Endometrial microvascular endothelial cells (primary cell): Measurements from ENCODE around the gene RPL26. TPM values are rescaled to one million over a fixed set of nuclear protein-coding genes. Genes with fewer than 3 reads are reported as not detected.
"Not testable (repeated sequence)": the region's sequence is repeated elsewhere in the genome, so short reads cannot be mapped to it uniquely, and the experiment has no call there.

ENCODE experiments used
- in situ Hi-C: cut with HindIII; loops from 2 replicates; pipeline ENCODE4 v1.10.0; 2017; ENCODE audit warnings: low sequenced_read_pairs, low pct_unique_long_range_greater_than_20kb; ENCODE audit errors: inconsistent ontology term
- total RNA-seq: library from RNA; depleted of rRNA; stranded (reverse); fragments of >200 nt; gene quantifications from one replicate; pipeline ENCODE4 v1.2.3, GENCODE V29; 2015; ENCODE audit errors: inconsistent ontology term

Gene RPL26
- total RNA-seq, 1 donor from 2014 or later: 3,476 TPM

- in situ Hi-C loops: no loop called here
These were observed 18.1 kb upstream of the RPL26 start for GRCh38 chr17:8401107-8401506.

- in situ Hi-C loops: no loop called here
These were observed 16.0 kb upstream of the RPL26 start for GRCh38 chr17:8398980-8399379.

DNA sequence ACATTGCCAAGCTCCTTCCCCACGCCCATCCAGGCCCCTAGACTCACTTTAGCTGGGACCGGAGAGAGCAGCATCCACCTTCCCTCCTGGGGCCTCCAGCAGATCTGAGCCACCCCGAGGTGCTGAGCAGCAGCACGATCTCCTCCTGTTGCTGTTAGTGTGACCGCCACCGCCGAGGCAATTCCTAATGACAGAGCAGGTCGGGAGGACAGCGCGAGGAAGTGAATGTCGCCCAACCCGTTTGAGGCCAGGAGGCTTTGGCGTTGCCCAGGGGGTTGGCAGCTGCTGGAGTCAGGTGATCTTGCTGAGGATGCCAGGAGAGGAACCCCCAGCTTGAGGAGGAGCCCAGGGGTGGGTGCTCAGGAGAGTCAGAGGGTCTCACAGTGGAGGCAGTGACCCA is 14.6 kb upstream of the RPL26 start, which contains the start of gene RNF222:
Gene RNF222, minus strand, starts transcription at position 192 of the 400 bp plus-strand sequence. CDS start 4,366 bp downstream, outside the sequence.
- in situ Hi-C loops: no loop called here

DNA sequence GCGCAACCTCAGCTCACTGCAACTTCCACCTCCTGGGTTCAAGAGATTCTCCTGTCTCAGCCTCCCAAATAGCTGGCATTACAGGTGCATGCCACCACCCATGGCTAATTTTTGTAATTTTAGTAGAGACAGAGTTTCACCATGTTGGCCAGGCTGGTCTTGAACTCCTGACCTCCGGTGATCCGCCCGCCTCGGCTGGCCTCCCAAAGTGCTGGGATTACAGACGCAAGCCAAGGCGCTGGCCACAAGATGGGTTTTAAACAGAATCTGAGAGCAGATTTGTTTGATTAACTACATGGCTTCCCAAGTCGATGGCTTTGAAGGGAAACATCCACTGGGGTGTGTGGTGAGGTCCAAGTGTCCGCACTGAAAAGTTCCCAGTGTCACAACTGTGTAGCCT is 11.5 kb upstream of the RPL26 start:
- in situ Hi-C loops: not testable (repeated sequence)

DNA sequence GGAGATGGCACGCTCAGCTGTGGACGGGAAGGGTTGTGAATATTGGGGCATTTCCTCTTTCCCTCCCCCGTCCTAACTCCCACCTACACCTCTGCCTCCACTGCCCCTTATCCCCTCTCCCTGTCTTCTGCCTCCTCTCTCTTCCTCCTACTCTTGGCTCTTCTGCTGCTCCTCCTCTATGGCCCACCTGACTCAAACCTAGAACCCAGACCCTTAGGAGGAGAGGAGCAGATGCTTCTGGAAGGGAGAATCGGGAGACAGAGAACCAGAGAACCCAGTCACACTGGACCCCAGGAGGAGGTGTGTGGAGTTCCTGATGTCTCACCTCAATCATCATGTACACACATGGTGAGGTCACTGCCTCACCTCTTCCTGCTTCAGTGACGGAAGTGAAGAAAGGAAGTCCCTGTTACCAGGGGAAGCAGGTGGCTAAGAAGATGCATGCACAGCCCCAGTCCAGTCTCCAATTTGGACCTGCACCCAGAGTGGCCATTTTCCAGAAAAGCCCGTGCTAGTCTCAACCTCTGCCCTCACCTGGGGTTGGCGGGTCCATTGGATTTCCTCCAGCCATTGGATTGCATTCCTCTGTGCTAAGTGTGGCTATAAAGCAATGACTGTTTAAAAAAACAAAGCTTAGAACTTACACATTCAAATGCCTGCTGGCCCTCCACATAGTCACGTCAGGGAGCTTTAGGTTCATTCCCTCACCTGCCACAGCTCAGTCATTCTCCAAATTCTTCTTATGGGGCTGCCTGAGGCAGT is 10.7 kb upstream of the RPL26 start:
- in situ Hi-C loops: no loop called here

DNA sequence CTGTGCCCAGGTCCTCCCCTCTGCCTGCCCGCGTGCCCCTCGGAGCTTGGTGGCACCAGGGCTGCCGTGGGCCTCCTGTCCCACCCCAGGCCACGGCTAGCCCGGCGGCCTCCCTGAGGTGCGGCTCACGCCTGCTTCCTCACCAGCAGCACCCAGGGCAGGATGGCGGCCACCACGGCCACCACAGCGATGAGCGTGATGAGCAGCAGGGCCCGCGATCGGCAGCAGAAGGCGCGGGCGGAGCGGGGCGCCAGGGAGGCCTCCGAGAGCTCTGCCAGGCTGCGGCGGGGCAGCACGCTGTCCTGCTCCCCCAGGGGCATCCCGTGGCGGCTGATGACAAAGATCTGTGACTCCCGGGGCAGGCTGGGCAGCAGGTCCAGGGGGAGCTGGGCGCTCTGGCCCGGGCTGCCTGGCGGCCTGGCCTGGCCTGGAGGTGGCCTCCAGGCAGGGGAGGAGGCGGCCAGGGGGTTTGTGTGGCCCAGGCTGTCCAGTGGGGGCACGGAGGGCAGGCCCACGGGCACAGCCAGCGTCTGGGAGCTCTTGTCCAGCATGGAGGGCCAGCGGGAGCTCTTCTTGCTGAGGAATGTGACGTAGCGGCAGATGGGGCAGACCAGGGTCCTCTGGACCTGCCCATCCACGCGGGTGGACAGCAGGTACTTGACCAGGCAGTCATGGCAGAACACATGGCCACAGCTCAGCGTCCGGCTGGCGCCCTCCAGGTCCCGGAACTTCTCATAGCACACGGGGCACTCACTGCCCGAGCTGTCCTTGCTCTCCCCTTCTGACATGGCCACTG is 9.9 kb upstream of the RPL26 start:
- in situ Hi-C loops: no loop called here

GRCh38 chr17:8392274-8392673 is 9.3 kb upstream of the RPL26 start:
- in situ Hi-C loops: no loop called here

GRCh38 chr17:8391711-8392110 is 8.7 kb upstream of the RPL26 start:
- in situ Hi-C loops: no loop called here

DNA sequence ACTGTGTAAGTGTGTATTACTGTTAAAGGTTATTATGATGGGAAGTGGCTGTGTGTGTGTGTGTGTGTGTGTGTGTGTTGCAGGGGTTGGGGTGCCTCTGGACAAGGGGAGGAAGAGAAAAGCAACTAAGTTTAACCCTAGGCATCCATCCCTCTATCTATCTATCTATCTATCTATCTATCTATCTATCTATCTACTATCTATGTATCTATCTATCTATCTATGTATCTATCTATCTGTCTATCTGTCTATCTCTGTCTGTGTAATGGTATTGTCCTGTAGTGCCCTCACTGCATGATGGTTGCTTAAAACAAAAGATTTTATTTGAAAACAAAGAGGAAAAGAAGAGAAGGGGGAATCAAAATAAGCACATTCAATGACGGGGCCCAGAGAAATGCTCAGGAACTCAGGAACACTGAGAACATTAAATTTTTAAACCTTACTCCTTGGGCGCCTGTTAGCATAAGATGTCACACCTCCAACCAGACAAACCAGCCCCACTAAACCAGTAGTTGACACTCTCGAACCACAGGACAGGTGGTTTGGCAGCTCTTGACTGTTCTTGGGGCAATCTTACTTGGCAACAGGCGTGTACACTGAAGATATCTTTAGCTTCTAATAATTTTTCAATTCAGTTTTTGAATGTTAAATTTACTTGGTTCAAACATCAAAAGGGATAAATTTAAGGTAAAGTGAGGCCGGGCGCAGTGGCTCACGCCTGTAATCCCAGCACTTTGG is 5.1 kb upstream of the RPL26 start:
- in situ Hi-C loops: no loop called here

GRCh38 chr17:8386841-8387240 is 3.8 kb upstream of the RPL26 start:
- in situ Hi-C loops: no loop called here

GRCh38 chr17:8384801-8385378 is 1.9 kb upstream of the RPL26 start:
- in situ Hi-C loops: no loop called here

DNA sequence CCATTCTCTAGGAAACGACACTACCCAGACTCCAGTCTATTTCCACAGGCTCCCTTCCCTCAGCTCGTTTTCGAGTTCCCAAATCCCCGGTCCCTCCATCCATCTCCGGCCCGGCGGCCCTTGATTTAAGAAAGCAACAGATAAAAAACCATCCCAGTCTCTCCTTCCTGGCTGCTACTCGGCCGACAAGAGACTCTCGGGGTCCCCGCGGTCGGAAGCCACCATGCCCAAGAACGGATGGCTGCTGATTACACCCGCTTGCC is 182 bp downstream of the RPL26 start:
- in situ Hi-C loops: no loop called here

DNA sequence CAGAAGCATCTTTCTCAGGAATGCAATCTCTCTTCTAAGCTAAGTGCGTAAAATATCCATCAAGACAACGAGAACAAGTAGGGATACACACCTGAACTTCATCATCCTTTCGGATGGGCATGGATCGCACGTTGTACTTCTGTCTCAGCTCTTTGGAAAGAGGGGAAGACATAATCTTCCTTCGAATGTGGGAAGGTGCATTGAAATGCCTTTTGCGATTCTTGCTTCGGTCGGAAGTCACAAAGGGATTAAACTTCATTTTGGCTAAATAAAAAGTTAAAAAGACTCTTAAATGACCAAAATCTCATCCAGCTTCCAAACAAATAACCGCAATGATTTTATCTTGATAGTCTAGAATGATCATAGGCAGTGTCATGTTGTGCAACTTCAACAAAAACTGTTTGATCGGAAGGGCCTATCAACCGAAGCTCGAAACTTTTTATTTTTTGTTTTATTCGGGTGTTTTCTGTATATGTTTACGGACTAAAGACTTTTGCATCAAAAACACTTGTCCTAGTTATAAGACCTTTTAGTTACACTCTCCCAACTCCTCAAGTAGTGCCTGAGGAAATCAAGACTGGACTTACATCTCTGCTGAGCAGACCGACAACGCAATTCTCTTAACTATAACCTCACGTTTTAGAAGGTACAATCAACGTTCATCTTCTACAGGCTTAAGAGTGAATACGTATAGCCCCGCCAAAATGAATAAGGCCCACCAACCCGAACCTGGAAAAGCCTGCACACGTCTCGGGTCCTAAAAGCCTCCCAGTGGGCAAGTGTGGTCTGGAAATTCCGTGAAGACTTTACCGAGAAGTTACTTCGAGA is 727 bp downstream of the RPL26 start:
- in situ Hi-C loops: no loop called here

- in situ Hi-C loops: no loop called here
These were observed 2.9 kb downstream of the RPL26 start for GRCh38 chr17:8380049-8380448.

- in situ Hi-C loops: loop anchor here (10.0 kb wide), 1 partner anchor 53 kb away; no protein-coding TSS in a partner anchor
These were observed 4.9 kb downstream of the RPL26 start for GRCh38 chr17:8378117-8378516.

DNA sequence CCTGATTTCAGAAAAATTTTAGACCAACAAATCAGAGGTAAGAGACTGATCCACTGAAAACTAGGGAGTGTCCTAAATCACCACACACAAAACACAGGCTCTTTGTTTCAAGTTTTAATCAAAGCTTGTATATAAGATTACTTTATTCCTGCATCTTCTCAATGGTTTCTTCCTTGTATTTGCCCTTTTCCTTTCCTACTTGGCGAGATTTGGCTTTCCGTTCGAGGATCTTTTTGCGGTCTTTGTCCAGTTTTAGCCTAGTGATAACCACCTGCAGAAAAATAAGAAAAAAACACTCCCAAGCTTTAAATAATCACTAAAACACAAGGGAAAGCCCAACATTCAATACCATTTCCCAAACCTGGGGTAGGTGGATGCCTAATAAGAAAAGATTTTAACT is 5.6 kb downstream of the RPL26 start:
- in situ Hi-C loops: loop anchor here (10.0 kb wide), 1 partner anchor 53 kb away; no protein-coding TSS in a partner anchor

- in situ Hi-C loops: loop anchor here (10.0 kb wide), 1 partner anchor 52 kb away; no protein-coding TSS in a partner anchor
These were observed 6.5 kb downstream of the RPL26 start, which contains the start of gene KRABD2 for GRCh38 chr17:8376271-8377067. Gene KRABD2, minus strand, starts transcription at chr17:8376704.
